NCI-H2196 (cell line): ENCODE measurements around the gene FADS2.
A peak's percentile ranks its signal among the peaks of the same experiment; 100 is the strongest.

Experiments used
- DNase-seq: peaks from one replicate; lab custom pipeline; 2025; ENCODE audit not compliant: unreplicated experiment; lab: John Stamatoyannopoulos, UW

The FADS2 gene

DNA sequence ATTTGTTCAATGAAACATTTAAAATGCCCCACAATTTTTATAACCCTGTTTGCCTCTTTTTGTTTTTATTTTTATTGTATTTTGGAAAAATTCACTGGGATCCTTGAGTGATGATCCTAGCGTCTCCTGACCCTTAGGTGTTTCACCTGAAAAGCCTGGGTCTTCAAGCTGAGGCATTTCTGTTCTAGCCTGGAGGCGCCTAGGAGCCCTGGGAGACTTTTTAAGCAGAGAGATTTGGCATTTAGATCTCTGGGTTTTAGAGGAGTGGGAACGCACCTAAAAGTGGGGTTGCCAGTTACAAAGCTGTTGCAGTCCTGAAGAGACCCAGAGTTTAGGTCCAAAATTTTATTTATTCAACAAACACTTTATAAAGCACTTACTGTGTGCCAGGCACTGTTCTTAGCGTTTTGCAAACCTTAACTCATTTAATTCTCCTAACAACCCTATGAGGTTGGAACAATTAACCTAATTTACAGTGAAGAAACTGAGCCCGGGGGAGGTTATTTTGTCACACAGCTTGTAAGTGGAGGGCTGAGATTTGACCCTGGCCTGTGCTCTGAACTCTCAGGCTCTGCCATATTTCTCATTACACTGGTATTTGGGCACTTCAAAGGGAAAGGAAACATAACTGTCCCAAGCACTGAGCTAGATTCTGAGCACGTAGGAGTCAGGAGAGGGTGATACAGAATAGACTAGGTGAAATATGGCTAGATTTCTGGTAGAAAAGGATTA is 10.5 kb upstream of the FADS2 start:
- no peak for DNase-seq

DNA sequence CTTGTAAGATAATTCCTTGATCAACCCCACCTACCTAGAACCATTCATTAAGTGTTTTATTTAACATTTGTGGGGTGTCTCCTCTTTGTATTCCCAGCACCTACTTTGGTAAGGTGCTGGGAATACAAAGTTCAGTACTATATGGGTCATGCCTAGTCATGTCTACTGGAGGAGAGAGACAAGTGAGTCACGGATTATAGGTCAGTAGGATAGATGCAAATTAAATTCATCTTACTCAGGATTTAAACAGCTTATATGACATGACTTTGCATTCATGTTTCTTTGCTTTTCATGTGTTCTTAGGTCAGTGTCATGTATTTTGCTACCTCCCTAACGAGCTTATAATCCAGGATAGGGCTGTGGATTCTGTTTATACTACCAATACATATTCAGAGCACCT is 7.9 kb upstream of the FADS2 start:
- DNase-seq, result no peak

DNA sequence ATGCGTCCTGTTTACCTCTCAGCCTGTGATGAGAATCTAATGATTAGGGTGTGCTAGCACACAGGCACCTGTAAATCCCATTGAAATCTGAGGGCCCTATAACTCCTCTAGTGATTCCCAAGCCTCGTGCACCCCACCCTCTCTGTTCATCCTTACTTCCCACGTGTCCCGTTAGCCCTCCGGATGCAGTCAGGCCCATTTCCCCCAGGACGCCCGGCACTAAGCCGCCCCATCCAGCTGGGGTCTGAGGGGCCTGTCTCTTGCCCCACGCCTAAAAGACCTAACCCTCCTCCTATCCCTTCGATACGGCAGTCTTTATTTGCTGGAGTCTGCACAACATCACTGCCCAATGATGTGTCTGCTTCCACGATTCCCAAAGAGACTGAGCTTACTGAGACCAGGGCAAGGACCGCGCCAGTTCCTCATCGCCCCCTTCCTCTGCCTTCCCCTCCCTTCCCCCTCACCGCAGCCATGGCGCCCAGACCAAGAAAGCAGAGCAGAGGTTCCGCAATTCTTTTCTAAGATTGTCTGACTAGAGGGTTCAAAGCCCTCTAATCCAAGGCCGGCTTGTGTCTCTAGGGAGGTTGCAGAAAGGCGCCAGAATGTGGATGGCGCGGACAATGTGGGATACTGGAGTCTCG is 1.1 kb upstream of the FADS2 start:
- no peak for DNase-seq

DNA sequence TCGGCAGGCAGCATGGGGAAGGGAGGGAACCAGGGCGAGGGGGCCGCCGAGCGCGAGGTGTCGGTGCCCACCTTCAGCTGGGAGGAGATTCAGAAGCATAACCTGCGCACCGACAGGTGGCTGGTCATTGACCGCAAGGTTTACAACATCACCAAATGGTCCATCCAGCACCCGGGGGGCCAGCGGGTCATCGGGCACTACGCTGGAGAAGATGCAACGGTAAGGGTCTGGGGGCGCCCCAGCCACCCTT is 204 bp downstream of the FADS2 start:
- DNase-seq, result no peak

DNA sequence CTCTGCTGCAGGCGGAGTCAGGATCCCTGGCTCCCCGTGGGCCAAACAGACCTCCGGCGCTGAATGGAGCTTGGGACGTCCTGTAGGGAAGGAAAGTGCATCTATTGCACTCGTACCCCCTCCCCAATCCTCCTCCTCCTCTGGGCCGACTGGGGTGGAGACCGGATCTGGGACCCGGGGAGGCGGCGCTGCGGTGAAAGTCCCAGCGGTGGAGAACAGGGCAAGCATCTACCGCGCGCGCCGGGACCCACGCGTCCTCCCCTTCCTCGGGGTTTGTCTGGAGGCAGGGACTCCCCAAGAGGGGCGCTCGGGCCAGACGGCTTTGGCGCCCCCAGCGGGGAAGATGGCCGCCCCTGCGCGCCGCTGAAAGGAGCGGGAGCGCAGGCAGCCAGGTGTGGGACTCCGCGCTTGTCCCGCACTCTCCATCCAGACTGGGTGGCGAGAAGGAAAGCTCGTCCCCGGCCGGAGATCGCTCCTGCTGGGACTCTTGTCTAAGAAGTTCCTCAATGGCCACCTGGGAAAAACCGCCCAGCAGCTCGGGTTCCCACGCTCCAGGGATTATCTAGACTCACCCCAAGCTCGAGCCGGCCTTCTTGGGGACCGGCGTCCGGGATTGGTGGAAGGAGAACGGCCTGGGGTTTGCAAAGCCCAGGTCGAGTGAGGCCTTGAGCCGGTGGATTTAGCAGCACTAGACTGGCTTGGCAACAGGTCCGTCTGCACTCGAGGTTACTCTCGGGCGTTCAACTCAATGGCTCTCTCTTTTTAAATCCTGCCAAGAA is 718 bp downstream of the FADS2 start:
- DNase-seq, result peak; percentile 53

DNA sequence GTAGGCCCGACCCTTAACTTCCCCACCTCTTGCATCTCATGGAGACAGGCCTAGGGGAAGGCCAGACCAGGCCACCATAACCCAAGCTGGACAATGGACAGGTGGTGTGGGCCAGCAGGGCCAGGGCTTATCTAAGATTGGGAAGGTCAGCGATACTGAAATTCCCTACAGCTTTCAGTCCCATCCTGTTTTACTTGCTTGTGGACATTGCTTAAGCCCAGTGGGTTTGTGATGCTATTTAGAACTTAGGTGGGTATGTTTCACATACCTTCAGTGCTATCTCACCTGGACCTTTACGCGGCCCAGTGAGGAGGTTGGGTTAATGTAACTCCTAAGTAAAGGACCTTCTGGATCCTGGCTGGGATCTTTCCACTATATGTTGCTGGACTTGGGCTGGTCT is 1.7 kb downstream of the FADS2 start:
- no peak for DNase-seq

DNA sequence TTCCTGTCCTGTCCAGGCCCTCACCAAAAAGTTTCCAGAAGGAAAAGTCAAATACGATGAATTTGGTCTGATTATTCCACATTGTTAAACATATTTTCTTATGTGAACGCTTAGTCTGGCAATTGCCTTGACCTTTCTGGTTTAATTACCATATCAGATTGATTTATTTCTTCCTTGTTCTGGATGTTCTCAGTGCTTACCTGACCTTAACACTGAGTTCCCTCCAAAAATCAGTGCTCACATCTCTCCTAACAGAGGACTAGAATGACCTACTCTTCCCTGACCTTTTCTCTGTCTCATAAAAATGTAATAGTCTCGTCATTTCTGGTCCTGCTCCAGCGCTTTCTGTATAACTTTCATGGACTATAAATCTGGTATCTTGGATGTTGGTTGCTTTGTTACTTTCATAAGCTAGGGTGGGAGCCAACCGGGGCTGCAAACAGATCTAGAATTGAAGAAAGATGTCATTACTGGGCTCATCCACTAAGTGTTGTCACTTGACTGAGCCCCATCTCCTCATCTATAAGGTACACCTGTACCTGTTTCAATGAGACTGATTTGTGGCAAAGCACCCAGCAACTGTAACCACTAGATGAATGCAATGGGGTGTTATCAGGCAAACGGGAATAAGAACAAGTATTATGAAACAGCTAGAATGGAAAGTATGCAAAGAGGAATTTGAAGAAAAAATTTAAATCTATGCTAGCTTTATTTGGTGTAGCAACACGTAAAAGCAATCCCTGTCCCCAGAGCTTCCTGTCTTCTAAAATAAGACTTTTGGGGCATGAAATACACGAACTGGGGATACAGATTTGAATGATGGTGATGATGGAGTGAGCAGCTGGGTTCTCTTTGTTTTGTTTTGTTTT is 2.4 kb downstream of the FADS2 start:
- no peak for DNase-seq

DNA sequence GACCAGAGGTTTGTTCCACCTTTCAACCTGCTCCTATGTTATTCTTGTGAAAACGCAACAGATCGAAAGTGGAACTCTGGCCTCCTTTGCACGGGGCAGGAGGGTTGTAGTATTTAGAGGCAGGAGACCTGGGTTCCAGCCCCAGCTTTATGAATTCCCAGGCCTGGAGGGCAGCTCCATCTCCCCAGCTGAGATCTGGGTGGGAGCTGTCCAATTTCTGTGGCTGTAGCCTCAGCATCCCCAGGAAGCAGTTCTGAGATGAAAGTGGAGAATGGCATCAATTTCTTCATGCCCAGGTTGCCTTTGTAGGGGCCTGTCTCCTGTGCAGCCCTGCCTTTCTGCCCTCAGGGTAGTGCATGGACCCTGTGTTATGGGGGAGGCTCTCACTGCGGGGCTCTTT is 4.1 kb downstream of the FADS2 start:
- no peak for DNase-seq

DNA sequence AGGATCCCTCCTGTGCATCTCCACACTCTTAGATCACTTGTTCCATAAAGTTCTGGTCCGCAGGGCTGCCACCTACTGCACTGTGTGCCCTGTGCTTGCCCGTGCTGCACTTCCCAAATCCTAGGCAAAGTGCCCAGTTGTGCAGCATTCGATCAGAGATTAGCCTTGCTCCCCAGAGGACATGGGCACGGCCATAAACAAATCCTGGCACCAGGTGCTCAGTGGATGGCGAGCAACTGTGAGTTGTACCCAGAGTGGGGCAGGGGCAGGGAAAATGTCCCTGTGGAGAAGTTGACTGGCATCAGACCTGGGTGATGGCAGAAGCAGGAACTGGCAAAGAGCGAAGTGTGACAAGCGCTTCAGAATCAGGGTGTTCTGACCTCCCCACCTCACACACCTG is 4.7 kb downstream of the FADS2 start:
- peak; percentile 44 for DNase-seq

DNA sequence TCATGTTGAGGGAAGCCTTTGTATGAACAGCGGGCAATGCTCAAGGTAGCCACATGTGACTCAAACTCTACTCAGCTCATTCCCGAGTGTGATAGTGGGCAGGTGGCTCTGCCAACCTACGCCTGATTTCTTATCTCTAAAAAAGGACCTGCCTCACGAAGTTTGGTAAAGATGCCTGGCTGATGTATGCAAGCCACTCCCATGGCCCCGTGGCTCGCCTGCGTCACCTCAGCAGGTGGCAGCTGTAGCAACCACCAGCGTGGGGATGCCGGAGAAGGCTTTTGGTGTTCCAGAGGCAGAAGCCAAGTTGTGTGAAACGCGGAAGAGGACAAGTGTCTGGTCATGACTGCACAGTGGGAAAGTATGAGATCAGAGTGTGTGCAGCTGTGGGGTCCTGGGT is 5.4 kb downstream of the FADS2 start:
- peak; percentile 73 for DNase-seq

DNA sequence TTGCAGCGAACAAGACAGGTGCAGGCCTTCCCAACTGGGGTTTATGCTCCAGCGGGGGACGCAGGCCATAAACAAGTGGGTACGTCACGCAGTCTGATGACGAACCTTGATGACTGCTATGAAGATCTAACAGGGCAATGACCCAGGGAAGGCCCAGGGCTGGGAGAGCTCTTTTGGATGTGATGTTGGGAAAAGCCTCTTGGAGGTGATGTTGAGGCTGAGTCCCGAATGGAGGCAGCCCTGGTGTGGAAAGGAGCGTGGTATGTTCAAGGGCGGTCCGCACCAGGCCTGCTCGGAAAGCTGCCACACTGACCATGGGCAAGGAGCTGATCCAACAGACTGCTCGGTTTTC is 5.8 kb downstream of the FADS2 start:
- no peak for DNase-seq

DNA sequence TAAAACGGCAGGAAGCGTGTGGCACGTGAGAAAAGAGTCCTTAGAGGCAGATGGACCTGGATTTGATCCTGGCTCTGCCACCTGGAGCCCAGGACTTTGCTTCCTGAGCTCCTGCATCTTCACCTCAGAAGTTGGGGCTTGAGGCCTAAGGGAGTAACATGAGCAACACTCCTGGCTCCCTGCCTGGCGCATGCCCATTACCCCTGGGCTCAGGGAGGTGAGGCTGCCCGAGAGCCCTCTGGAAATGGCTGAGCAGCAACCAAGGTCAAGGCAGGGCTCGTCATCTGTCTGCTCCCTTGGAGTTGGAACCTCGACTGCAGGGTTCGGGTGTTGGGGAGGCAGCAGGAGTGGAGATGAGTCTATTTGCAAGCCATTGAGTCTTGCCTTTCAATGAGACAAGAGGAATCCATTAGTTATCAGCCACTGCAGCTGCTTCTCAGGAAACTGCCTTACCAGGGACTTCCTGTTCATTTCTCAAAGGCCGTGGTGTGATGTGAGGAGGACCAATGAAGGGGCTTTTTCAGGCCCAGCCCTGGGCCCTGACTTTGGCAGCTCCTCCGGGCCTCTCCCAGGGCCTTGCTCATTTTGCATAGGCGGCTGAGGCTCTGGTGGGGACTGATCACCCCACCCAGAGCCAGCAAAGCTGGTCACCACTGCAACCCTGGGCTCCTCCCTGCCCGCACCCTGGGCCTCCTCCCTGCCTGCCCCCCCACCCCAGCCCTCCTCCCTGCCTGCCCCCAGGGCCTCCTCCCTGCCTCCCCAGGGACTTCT is 6.4 kb downstream of the FADS2 start:
- DNase-seq, result peak; percentile 76

DNA sequence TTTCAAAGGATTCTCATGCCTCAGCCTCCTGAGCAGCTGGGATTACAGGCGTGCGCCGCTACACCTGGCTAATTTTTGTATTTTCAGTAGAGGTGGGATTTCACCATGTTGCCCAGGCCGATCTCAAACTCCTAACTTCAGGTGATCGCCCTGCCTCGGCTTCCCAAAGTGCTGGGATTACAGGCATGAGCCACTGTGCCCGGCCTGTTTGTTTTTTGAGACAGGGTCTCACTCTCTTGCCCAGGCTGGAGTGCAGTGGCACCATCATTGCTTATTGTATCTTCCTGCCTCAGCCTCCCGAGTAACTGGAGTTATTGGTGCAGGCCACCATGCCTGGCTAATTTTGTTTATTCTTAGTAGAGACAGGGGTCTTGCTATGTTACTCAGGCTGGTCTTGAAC is 8.1 kb downstream of the FADS2 start:
- DNase-seq, result no peak

DNA sequence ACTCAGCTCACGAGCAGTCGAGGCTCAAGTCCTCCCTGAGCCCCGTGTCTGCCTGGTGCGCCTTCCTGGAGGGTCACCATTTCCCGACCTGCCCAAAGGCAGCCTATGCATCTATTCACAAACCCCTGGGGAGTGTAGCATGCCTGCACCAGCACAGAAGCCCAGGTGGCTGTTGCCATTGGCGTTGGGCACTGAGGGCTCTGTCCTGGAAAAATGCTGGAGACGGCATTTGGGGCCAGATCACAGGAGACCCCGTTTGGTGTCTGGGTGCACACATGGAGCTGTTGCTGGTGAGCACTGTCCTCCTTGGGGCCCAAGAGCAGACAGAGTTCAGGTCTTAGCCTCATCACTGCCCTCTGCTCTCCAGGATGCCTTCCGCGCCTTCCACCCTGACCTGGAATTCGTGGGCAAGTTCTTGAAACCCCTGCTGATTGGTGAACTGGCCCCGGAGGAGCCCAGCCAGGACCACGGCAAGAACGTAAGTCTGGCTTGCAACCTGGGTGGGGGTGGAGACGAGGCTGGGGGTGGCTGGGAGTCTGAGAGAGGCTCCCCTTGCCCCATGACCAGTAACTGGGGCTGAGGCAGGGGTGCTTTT is 9.4 kb downstream of the FADS2 start:
- no peak for DNase-seq

DNA sequence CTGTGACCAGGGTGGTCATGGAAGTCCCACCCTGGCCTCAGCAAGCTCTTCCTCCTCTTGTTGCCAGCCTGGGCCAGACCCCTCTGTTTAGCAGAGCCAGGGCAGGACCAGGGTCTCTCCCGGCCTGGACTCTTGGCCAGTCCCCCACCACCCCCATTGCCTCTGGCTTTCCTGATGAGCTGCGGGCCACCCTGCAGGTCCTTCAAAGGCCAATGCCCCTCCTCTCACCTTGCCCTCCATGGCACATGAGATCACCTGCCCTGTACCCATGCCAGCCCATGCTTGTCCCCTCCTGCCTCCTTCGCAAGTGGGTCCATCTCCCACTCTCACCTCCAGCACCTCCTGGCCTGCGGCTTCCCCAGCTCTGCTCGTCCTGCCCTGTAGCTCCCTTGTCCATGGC is 10.4 kb downstream of the FADS2 start:
- DNase-seq, result no peak

DNA sequence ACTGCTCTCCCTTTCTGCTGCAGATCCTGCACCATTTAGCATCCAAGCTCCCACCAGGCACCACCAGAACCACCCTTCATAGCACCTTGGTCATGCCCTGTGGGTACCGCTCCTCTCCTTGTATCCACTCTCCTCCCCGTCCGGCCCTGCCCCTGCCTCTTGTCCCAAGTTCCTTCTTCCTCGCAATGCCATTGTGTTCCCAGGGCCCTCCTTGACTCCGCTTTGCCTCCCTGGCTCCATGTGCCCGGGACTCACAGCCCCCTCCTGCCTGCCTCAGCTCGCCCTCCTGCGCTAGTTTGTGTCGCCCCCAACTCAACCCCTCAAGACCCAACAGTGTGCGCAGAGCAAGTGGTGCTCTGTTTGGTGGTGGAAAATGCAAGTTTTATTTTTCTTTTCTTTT is 10.8 kb downstream of the FADS2 start:
- no peak for DNase-seq

DNA sequence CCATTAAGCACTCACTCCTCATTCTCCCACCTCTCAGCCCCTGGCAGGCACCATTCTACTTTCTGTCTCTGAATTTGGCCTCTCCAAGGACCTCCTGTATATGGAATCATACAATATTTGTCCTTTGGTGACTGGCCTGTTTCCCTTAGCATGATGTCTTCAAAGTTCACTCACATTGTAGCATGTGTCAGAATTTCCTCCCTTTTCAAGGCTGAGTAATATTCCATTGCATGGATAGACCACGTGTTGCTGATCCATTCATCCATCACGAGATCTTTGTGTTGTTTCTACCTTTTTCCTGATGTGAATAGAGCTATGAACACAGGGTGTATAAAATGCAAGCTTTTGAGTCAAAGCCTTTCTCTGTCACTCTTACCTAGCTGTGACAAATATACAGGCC is 11.6 kb downstream of the FADS2 start:
- DNase-seq, result no peak

DNA sequence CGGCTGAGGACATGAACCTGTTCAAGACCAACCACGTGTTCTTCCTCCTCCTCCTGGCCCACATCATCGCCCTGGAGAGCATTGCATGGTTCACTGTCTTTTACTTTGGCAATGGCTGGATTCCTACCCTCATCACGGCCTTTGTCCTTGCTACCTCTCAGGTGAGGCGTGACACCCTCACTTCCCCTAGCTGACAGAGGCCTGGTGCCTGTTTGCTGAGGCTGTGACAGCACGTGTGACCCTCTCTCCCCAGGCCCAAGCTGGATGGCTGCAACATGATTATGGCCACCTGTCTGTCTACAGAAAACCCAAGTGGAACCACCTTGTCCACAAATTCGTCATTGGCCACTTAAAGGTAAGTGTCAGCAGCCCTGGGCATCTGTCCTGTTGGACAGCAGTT is 12.3 kb downstream of the FADS2 start:
- no peak for DNase-seq

DNA sequence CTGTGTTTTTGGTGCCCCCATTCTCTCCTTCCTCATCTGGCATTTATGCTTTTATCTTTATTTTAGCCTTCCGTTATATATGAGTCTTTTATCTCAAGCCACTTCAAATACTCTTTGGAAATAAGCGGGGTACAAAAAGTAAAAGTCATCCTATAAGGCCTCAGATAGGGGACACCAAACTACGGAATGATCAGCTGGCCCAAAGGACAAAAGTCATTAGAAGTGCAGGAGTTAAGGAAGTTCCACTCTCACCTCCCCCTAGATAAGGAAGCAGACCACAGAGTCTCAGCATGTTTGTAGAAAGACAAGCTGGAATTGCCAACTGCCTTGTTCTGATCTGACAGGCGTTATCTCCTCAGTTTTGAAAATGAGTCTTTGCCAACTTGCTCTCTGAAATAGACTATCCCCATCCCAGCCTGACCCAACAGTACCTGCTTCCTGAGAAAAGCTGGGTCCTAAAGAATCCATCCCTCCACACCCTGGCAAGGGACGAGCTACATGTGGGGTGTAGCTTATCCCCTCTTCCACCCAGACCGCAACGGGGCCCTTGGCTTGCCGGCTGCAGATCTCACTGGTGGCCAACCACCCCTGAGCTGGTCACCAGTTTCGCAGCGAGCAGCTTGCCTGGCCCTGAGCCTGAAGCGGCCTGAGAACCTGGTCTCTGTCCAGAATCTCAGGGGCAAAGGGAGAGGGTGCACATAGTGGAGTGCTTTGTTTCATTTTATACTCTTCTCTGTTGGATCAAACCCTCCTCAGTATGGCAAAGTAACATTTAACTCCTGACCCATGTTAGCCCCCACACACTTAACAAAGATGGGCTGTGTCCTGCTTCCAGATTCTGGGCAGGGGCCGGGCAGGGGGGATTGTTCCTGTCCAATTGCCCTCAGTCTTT is 13.8 kb downstream of the FADS2 start:
- DNase-seq, result no peak

DNA sequence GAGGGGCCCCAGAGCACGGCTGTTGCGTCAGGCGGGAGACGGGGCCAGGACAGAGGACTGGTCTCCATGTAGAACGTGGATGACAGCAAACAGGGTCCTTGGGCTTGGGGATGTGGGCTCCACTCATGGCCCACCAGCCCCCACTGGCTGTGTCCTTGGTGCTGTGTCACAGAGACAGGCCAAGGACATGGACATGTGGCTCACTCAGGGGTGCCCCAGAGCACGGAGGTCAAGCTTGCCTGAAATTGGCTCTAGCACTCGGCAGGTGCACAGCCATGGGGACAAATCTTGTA is 14.4 kb downstream of the FADS2 start:
- DNase-seq, result no peak
